B cell (primary cell): ENCODE results near the gene PPP1R27. TPM values are rescaled to one million over a fixed set of nuclear protein-coding genes. Genes with fewer than 3 reads are reported as not detected.

Experiments
- ATAC-seq: fragments of 200-7000 bp; cut with Tn5 transposase; one replicate; pipeline ENCODE4 v1.10.0; 2021; ENCODE audit warnings: low read depth, mild to moderate bottlenecking, moderate number of reproducible peaks, moderate library complexity
- CTCF ChIA-PET: fragments of 350-600 bp; sonication (Branson Sonifier 250); formaldehyde crosslinking; loops from one replicate; lab custom pipeline; 2021; ENCODE audit warnings: antibody characterized with exemption, inconsistent platforms; lab: Charles Lee
- POLR2A ChIA-PET: fragments of 350-600 bp; sonication (Branson Sonifier 250); formaldehyde crosslinking; loops from one replicate; lab custom pipeline; 2021; ENCODE audit warnings: antibody characterized with exemption; lab: Charles Lee
- DNase-seq: peaks from one replicate; pipeline ENCODE4 v3.0.0; 2013
- H2AFZ ChIP-seq: 2 replicates; pipeline ENCODE4 v1.6.1; 2012; ENCODE audit warnings: mild to moderate bottlenecking, low read depth, low read length; ENCODE audit not compliant: insufficient read depth, poor library complexity, severe bottlenecking
- H3K27ac ChIP-seq, 2 donors: 1 replicate in 1 of 2; 2 replicates in 1 of 2; pipeline ENCODE4 v1.5.1; 2012 to 2013; ENCODE audit warnings: low read length in 2 of 2, mild to moderate bottlenecking in 2 of 2, moderate library complexity in 1 of 2
- H3K27me3 ChIP-seq, 4 experiments: fragments of 200-600 bp in 1 of 4; sonication (generic) in 1 of 4; replicated peaks in 1 of 4; 1 replicate in 2 of 4; 2 replicates in 2 of 4; pipeline versions ENCODE4 v1.6.1 to v1.7.0; 2013 to 2016; ENCODE audit warnings: low read length in 3 of 4, mild to moderate bottlenecking in 2 of 4, mixed read lengths in 1 of 4, moderate library complexity in 1 of 4; ENCODE audit not compliant: insufficient read depth in 4 of 4, control insufficient read depth in 3 of 4; ENCODE audit errors: control extremely low read depth in 1 of 4
- H3K36me3 ChIP-seq, 2 experiments: replicated peaks in 1 of 2; 1 replicate in 1 of 2; 2 replicates in 1 of 2; pipeline versions ENCODE4 v1.6.1 to v1.7.1; 2013; ENCODE audit warnings: low read length in 1 of 2; ENCODE audit not compliant: insufficient read depth in 2 of 2, control insufficient read depth in 1 of 2; ENCODE audit errors: control extremely low read depth in 1 of 2, extremely low read depth in 1 of 2
- H3K4me1 ChIP-seq, 2 donors: fragments of 200-600 bp in 1 of 2; sonication (generic) in 1 of 2; 1 replicate in 1 of 2; 2 replicates in 1 of 2; pipeline versions ENCODE4 v1.5.1 to v1.6.1; 2013 to 2017; ENCODE audit warnings: low read length in 2 of 2; ENCODE audit not compliant: control insufficient read depth in 2 of 2, insufficient read depth in 2 of 2
- H3K4me2 ChIP-seq: replicated peaks from 2 replicates; pipeline ENCODE3; 2012; ENCODE audit warnings: mild to moderate bottlenecking, low read depth, low read length; ENCODE audit not compliant: poor library complexity, severe bottlenecking
- H3K4me3 ChIP-seq, 5 experiments: fragments of 200-600 bp in 1 of 5; sonication (generic) in 1 of 5; 1 replicate in 3 of 5; 2 replicates in 2 of 5; pipeline versions ENCODE4 v1.5.1 to v1.7.0; 2011 to 2016; ENCODE audit warnings: low read length in 4 of 5, mild to moderate bottlenecking in 4 of 5, low read depth in 2 of 5, control low read depth in 1 of 5, moderate library complexity in 1 of 5; ENCODE audit not compliant: insufficient read depth in 1 of 5; ENCODE audit errors: control extremely low read depth in 1 of 5, extremely low read depth in 1 of 5
- H3K79me2 ChIP-seq: fragments of 200-600 bp; sonication (generic); one replicate; pipeline ENCODE4 v1.6.0; 2016; ENCODE audit warnings: low read length; ENCODE audit not compliant: control insufficient read depth, insufficient read depth
- H3K9ac ChIP-seq: fragments of 200-600 bp; sonication (generic); 2 replicates; pipeline ENCODE4 v1.6.1; 2017; ENCODE audit warnings: mild to moderate bottlenecking, low read length, moderate library complexity
- H3K9me3 ChIP-seq, 3 donors: one replicate each; pipeline versions ENCODE4 v1.6.1 to v1.7.1; 2013; ENCODE audit warnings: low read length in 2 of 3; ENCODE audit not compliant: control insufficient read depth in 2 of 3, insufficient read depth in 1 of 3; ENCODE audit errors: control extremely low read depth in 1 of 3
- H4K20me1 ChIP-seq: 2 replicates; pipeline ENCODE4 v1.6.0; 2012; ENCODE audit warnings: mild to moderate bottlenecking, low read length; ENCODE audit not compliant: insufficient read depth, control insufficient read depth, poor library complexity, severe bottlenecking
- H3K27ac Mint-ChIP-seq: one replicate; pipeline ENCODE4 v1.8.0; 2021; ENCODE audit warnings: mixed read lengths
- H3K27me3 Mint-ChIP-seq: one replicate; pipeline ENCODE4 v1.8.0; 2021; ENCODE audit warnings: mixed read lengths
- H3K4me1 Mint-ChIP-seq: one replicate; pipeline ENCODE4 v1.8.0; 2021; ENCODE audit warnings: mixed read lengths
- H3K4me3 Mint-ChIP-seq: one replicate; pipeline ENCODE4 v1.8.0; 2021; ENCODE audit warnings: mixed read lengths
- H3K9me3 Mint-ChIP-seq: one replicate; pipeline ENCODE4 v1.8.0; 2022; ENCODE audit warnings: mixed read lengths; ENCODE audit not compliant: insufficient read depth
- EZH2 ChIP-seq: IDR thresholded peaks from 2 replicates; pipeline ENCODE4 v1.6.1; 2012; ENCODE audit warnings: borderline replicate concordance, low read depth, mild to moderate bottlenecking, moderate library complexity, low read length; ENCODE audit not compliant: insufficient read depth, poor library complexity, severe bottlenecking
- WGBS: methylation state at CpG from one replicate; pipeline ENCODE4 v1.1.5; 2013; ENCODE audit warnings: missing lambda C conversion rate; ENCODE audit not compliant: insufficient coverage; 5-methylcytosine and 5-hydroxymethylcytosine counted together
- intact Hi-C: fragments of 100-400 bp; cut with micrococcal nuclease; formaldehyde crosslinking; loops from one replicate; pipeline ENCODE4 v1.10.0; 2022
- polyA plus RNA-seq: library from polyadenylated mRNA; depleted of rRNA; stranded (reverse); fragments of >200 nt; gene quantifications from 2 replicates; pipeline ENCODE4 v1.2.3, GENCODE V29; 2012
- total RNA-seq, 2 donors: library from RNA; stranded (reverse); fragments of 120-200 nt in 1 of 2; gene quantifications; 1 replicate in 1 of 2; 2 replicates in 1 of 2; pipeline versions ENCODE4 v1.2.3 to v1.2.4, GENCODE V29; 2013 to 2022
- TF ChIP-seq, protein P1 (sequence below): fragments of 200-600 bp; IDR thresholded peaks from one replicate; pipeline ENCODE4 v1.8.0; 2022; ENCODE audit warnings: antibody characterized with exemption, mild to moderate bottlenecking

PPP1R27 gene
- total and polyA plus RNA-seq, 2 donors (not counting 1 experiment from before 2014, with no cell fraction given) = not detected

DNA sequence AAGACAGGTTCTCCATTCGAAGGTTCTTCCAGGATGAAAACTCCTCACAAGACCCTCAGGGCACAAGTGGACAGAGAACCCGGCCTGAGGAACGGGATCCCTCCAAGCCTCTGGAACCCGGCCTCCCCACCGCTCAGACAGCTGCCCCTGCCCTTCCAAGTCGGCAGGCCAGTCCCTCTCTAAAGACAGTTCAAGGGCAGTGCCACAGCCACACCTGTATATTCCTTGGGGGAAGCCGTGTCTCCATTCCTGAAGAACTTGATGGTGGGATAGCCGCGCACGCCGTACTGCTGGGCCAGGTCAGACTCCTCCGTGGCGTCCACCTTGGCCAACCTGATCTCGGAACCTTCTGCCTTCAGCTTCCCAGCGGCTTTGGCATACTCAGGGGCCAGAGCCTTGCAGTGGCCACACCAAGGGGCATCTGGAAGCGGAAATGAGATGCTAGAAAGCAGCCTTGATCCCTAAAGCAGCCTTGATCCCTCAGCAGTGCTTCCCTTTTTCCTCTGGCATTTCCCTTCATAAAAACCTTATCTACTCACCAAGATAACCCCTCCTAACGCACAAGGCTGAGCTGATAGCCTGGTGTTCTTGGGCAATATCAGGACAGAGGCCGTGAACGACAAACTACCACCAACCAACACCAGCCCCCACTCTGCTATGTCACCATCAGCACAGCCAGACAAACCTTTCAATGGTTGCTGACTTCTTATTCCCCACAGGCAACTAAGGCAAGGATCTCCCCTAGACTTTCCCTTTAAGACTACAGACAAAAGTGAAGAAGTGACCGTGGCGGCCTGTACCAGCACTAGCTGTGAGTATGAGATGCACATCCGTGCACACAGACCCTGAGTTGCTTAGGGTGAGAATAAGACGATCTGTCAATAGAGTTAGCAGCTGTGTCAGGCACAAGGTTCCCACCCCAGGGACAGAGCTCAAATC is 24.4 kb upstream of the PPP1R27 start:
- H4K20me1 ChIP-seq = peaks cover 33% of the 10 kb centered on the region
- Mint-ChIP-seq H3K9me3 (no peaks in the 10 kb centered on the region), H3K27me3 (no peaks in the 10 kb centered on the region), H3K4me3 (peak overlapping the region; percentile 90), H3K4me1 (peaks cover 32% of the 10 kb centered on the region), H3K27ac (peak overlapping the region; percentile 73)
- ATAC-seq (no peak), DNase-seq (peak; percentile 26)
- peaks cover 17 to 26% of the 10 kb centered on the region in 2 donors for H3K4me1 ChIP-seq
- H3K9me3 ChIP-seq = no peaks in the 10 kb centered on the region
- POLR2A ChIA-PET = interaction anchor here (1.6 kb wide), 1 partner anchor 25 kb away, joined by 4 read pairs; no protein-coding TSS in a partner anchor
- peak overlapping the region in 1 of 2 donors; percentile 85 for H3K27ac ChIP-seq
- no peaks in the 10 kb centered on the region for H3K27me3 ChIP-seq
- peak overlapping the region; percentile 87 for H3K4me2 ChIP-seq
- intact Hi-C loops = no loop called here
- peak overlapping the region; percentile 84 for H3K9ac ChIP-seq
- WGBS = 77% methylated on average over 22 of the region's 23 CpGs
- H3K4me3 ChIP-seq = peak overlapping the region; percentile 58 to 80 (median 74)
- H3K36me3 ChIP-seq = peaks cover 4 to 28% of the 10 kb centered on the region in 2 experiments
- H3K79me2 ChIP-seq = peaks cover 52% of the 10 kb centered on the region
- TF ChIP-seq, protein P1, sequence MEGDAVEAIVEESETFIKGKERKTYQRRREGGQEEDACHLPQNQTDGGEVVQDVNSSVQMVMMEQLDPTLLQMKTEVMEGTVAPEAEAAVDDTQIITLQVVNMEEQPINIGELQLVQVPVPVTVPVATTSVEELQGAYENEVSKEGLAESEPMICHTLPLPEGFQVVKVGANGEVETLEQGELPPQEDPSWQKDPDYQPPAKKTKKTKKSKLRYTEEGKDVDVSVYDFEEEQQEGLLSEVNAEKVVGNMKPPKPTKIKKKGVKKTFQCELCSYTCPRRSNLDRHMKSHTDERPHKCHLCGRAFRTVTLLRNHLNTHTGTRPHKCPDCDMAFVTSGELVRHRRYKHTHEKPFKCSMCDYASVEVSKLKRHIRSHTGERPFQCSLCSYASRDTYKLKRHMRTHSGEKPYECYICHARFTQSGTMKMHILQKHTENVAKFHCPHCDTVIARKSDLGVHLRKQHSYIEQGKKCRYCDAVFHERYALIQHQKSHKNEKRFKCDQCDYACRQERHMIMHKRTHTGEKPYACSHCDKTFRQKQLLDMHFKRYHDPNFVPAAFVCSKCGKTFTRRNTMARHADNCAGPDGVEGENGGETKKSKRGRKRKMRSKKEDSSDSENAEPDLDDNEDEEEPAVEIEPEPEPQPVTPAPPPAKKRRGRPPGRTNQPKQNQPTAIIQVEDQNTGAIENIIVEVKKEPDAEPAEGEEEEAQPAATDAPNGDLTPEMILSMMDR = no peak
- TF ChIP-seq EZH2 = no peak
- peak overlapping the region; percentile 76 for H2AFZ ChIP-seq
- CTCF ChIA-PET = no interaction called here
